ENCODE data around the gene MAGI2. TPM values are rescaled to one million over a fixed set of nuclear protein-coding genes. Genes with fewer than 3 reads are reported as not detected.

MAGI2 gene
- total and polyA plus RNA-seq, 2 donors (not counting 3 experiments of a cell fraction or from before 2014, with no cell fraction given), result 0.28 to 6.0 TPM

DNA sequence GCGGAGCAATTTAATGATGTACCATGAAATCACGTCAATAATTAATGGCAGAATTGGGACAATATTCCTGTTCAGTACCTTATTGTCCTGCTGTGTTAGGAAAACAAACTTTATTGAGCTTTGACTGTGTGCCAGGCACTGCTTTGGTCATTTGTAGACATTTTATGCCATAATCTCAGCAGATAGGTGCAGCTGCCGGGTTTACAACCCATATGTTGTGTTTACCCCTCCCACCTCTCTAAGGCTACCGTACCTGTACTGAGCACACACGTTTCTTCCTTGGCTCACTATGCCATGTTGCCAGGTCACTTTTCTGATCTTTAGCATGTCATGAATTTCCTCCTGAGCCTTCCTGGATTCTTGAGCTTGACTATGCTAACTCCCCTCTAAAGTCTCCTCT lies 1232.7 kb downstream of the MAGI2 start:
- intact Hi-C loops (cut with micrococcal nuclease), result no loop called here
- no peak for TF ChIP-seq JUN (IDR thresholded peaks at IDR 0.05; ENCODE audit: borderline replicate concordance, insufficient read depth, insufficient read length, low read depth)
- no peak for TF ChIP-seq MAX (IDR thresholded peaks at IDR 0.05; ENCODE audit: insufficient read depth, insufficient read length)
- no peak for TF ChIP-seq EZH2 (IDR thresholded peaks at IDR 0.05; ENCODE audit: borderline replicate concordance, low read depth, low read length, severe bottlenecking)
- TF ChIP-seq FOS (IDR thresholded peaks at IDR 0.05; ENCODE audit: borderline replicate concordance, insufficient read depth, low read length), result no peak
- no peak for TF ChIP-seq POLR2A (IDR thresholded peaks at IDR 0.05; ENCODE audit: low read depth, low read length)
- no peak for TF ChIP-seq GATA2 (IDR thresholded peaks at IDR 0.05; ENCODE audit: insufficient read depth, insufficient read length, low read depth, low read length)
- TF ChIP-seq CTCF (IDR thresholded peaks at IDR 0.05; ENCODE audit: extremely low read depth in 1 of 2, insufficient read depth in 1 of 2, low read depth in 1 of 2, low read length in 2 of 2), result no peak
- no peak for TF ChIP-seq POLR2AphosphoS5 (IDR thresholded peaks at IDR 0.05; ENCODE audit: insufficient read depth, low read depth, low read length)
- no peak for TF ChIP-seq MYC (IDR thresholded peaks at IDR 0.05; ENCODE audit: low read depth, low read length)

More for the DNA sequence above, 1232.7 kb downstream of the MAGI2 start:
- no peak overlapping the region for H3K4me3 ChIP-seq (replicated peaks in 1 of 3; ENCODE audit: insufficient read depth in 1 of 3, low read depth in 1 of 3, low read length in 3 of 3)
- H3K9me3 ChIP-seq (replicated peaks; ENCODE audit: control insufficient read depth, insufficient read depth, low read length), result no peaks in the 10 kb centered on the region
- H3K36me3 ChIP-seq (ENCODE audit: control insufficient read depth in 2 of 2, extremely low read depth in 1 of 2, insufficient read depth in 2 of 2, low read length in 2 of 2), result no peaks in the 10 kb centered on the region
- H3K9me1 ChIP-seq (replicated peaks; ENCODE audit: control insufficient read depth, extremely low read depth, insufficient read depth, low read length), result no peaks in the 10 kb centered on the region
- ChIA-PET CTCF (no interaction called here), POLR2A (no interaction called here)
- no peaks in the 10 kb centered on the region for H4K20me1 ChIP-seq (replicated peaks; ENCODE audit: control insufficient read depth, extremely low read depth, insufficient read depth, low read length)
- no peak overlapping the region for H3K4me2 ChIP-seq (ENCODE audit: insufficient read depth, low read length)
- FAIRE-seq (no peak), DNase-seq (ENCODE audit: low read depth, low spot score) (no peak)
- no peaks in the 10 kb centered on the region for H3K79me2 ChIP-seq (ENCODE audit: control insufficient read depth, insufficient read depth, low read length)
- dilution Hi-C loops (cut with MboI; ENCODE audit: extremely low pct_ligation_motif_present, low sequenced_read_pairs), result no loop called here
- no peak overlapping the region for H3K27ac ChIP-seq (ENCODE audit: insufficient read depth, low read depth, low read length)
- H3K27me3 ChIP-seq (ENCODE audit: control insufficient read depth in 2 of 2, insufficient read depth in 2 of 2, low read length in 2 of 2), result peaks cover 0 to 5% of the 10 kb centered on the region in 2 experiments
- no TSS peak for BruUV-seq (replicated peaks)
- no peak overlapping the region for H2AFZ ChIP-seq (ENCODE audit: low read depth, low read length)
- H3K4me1 ChIP-seq (ENCODE audit: control insufficient read depth, extremely low read depth, insufficient read depth, low read length), result no peaks in the 10 kb centered on the region
- H3K9ac ChIP-seq (replicated peaks; ENCODE audit: extremely low read depth, insufficient read depth, low read length), result no peak overlapping the region
